GM19193 (cell line): Measurements from ENCODE around the gene RIPOR2.

ENCODE experiments used
- POLR2A ChIP-seq: IDR thresholded peaks from 4 replicates; pipeline ENCODE4 v1.6.1; 2011; ENCODE audit not compliant: insufficient read depth, insufficient read length; ENCODE audit errors: extremely low read depth

The RIPOR2 gene

GRCh38 chr6:24907919-24908649 lies 27.7 kb downstream of the RIPOR2 start:
- TF ChIP-seq POLR2A = no peak

- no peak for TF ChIP-seq POLR2A
Measured at GRCh38 chr6:24906314-24906713, 29.4 kb downstream of the RIPOR2 start.

- TF ChIP-seq POLR2A = no peak
Measured at GRCh38 chr6:24905483-24905882, 30.3 kb downstream of the RIPOR2 start.

- TF ChIP-seq POLR2A = no peak
Measured at GRCh38 chr6:24903681-24904080, 32.1 kb downstream of the RIPOR2 start.

GRCh38 chr6:24902782-24903181 lies 33.0 kb downstream of the RIPOR2 start:
- TF ChIP-seq POLR2A = no peak

GRCh38 chr6:24901698-24902328 lies 33.9 kb downstream of the RIPOR2 start:
- TF ChIP-seq POLR2A = no peak

GRCh38 chr6:24900917-24901697 lies 34.7 kb downstream of the RIPOR2 start:
- TF ChIP-seq POLR2A = no peak

- TF ChIP-seq POLR2A = no peak
Measured at GRCh38 chr6:24899997-24900325, 35.8 kb downstream of the RIPOR2 start.

GRCh38 chr6:24899136-24899996 lies 36.4 kb downstream of the RIPOR2 start:
- no peak for TF ChIP-seq POLR2A

GRCh38 chr6:24898676-24899075 lies 37.1 kb downstream of the RIPOR2 start:
- no peak for TF ChIP-seq POLR2A

- no peak for TF ChIP-seq POLR2A
Measured at GRCh38 chr6:24897186-24897585, 38.6 kb downstream of the RIPOR2 start.

- no peak for TF ChIP-seq POLR2A
Measured at GRCh38 chr6:24893342-24893850, 42.4 kb downstream of the RIPOR2 start.

- TF ChIP-seq POLR2A = no peak
Measured at GRCh38 chr6:24891004-24891403, 44.8 kb downstream of the RIPOR2 start.

GRCh38 chr6:24890471-24890870 lies 45.3 kb downstream of the RIPOR2 start:
- no peak for TF ChIP-seq POLR2A
